ENCODE measurements around the gene MANF. TPM values are rescaled to one million over a fixed set of nuclear protein-coding genes. Genes with fewer than 3 reads are reported as not detected.

MANF gene
- total and polyA plus RNA-seq, 9 donors: 60.8 to 93.1 (median 71.2) TPM

DNA sequence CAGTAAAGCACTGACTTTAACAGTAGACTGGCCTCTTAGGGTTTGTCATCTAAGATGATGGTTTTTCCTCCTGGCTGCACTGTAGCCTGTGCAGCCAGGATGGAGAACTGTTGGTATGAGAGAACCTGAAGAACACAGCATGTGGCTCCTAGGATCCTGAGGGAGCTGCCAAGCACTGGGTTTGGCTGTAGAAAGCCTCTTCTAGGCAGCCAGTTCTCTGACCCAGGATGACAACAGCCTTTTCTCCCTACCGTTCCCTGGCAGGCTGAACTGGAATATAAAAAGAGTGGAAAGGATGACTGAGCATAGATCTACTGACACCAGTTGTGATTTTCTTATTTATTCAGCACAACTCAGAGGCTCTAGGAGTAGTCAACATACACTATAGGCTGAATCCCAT lies 34.3 kb upstream of the MANF start:
- WGBS (ENCODE audit: insufficient coverage): no CpG with 5 or more reads among the region's 1 CpG
- H3K4me1 ChIP-seq (ENCODE audit: control insufficient read depth, insufficient read depth, low read length): no peaks in the 10 kb centered on the region
- DNase-seq: no peak
- no peaks in the 10 kb centered on the region for H3K27me3 ChIP-seq (ENCODE audit: control insufficient read depth, insufficient read depth, low read length)
- H3K9me3 ChIP-seq (replicated peaks; ENCODE audit: control insufficient read depth, low read depth, low read length): no peaks in the 10 kb centered on the region
- no peak overlapping the region for H3K27ac ChIP-seq (ENCODE audit: low read length)
- H3K4me3 ChIP-seq (ENCODE audit: low read length): no peak overlapping the region
- H3K36me3 ChIP-seq (ENCODE audit: control insufficient read depth, insufficient read depth, low read length): no peaks in the 10 kb centered on the region

DNA sequence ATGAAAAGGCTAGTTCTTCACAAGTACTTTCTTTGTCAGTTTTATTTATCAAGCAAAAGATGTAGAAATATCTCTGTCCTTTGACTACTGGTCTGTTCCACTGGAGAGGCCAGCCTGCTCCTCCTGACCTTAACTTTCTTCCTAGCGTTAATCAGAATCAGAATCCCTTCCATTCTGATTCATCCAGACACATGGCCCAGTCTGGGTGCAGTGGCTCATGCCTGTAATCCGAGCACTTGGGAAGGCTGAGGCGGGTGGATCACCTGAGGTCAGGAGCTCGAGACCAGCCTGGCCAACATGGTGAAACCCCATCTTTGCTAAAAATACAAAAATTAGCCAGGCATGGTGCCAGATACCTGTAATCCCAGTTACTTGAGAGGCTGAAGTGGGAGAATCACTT lies 32.0 kb upstream of the MANF start:
- Histone ChIP-seq H3K4me1 (ENCODE audit: control insufficient read depth, insufficient read depth, low read length) (no peaks in the 10 kb centered on the region), H3K27me3 (ENCODE audit: control insufficient read depth, insufficient read depth, low read length) (no peaks in the 10 kb centered on the region), H3K36me3 (ENCODE audit: control insufficient read depth, insufficient read depth, low read length) (no peaks in the 10 kb centered on the region), H3K27ac (ENCODE audit: low read length) (no peak overlapping the region), H3K4me3 (ENCODE audit: low read length) (no peak overlapping the region), H3K9me3 (replicated peaks; ENCODE audit: control insufficient read depth, low read depth, low read length) (no peaks in the 10 kb centered on the region)
- DNase-seq: no peak
- 61% methylated on average over 3 of the region's 4 CpGs for WGBS (ENCODE audit: insufficient coverage)

DNA sequence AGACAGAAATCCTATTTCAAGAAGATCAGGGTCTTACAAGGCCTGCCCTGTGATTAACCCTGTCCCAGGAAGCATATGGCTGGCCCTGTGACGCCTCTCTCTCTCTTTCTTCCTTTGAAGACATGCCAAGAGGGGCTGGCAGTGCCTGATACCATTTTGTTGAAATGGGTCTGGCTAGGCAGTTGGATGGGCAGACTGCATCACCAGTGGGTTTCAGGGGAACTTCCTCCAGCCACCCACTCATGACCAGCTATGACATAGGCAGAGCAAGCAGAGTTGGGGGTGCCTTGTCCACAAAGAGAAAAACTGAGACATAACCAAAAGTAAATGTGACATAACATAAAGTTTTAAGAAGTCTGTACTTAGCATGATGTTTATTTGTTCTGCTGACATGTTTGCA lies 31.4 kb upstream of the MANF start:
- Histone ChIP-seq H3K4me1 (ENCODE audit: control insufficient read depth, insufficient read depth, low read length) (no peaks in the 10 kb centered on the region), H3K36me3 (ENCODE audit: control insufficient read depth, insufficient read depth, low read length) (no peaks in the 10 kb centered on the region), H3K9me3 (replicated peaks; ENCODE audit: control insufficient read depth, low read depth, low read length) (no peaks in the 10 kb centered on the region), H3K27me3 (ENCODE audit: control insufficient read depth, insufficient read depth, low read length) (no peaks in the 10 kb centered on the region), H3K4me3 (ENCODE audit: low read length) (no peak overlapping the region), H3K27ac (ENCODE audit: low read length) (no peak overlapping the region)
- WGBS (ENCODE audit: insufficient coverage): no CpG with 5 or more reads among the region's 1 CpG
- no peak for DNase-seq

DNA sequence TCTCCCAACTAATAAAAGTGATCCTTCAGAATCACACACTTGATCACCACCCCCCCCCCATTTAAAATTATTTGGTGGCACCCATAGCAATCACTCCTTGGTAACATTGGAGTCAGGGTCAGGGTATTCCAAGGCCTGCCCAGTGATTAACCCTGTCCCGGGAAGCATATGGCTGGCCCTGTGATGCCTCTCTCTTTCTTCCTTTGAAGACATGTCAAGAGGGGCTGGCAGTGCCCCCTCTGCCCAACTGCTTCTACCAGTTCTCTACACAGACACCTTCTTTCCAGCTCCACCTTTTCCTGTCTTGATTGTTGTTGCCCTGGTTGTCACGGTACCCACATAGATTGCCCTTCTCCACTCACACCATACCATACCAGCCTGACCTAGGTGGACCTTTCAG lies 30.9 kb upstream of the MANF start:
- Histone ChIP-seq H3K9me3 (replicated peaks; ENCODE audit: control insufficient read depth, low read depth, low read length) (no peaks in the 10 kb centered on the region), H3K27me3 (ENCODE audit: control insufficient read depth, insufficient read depth, low read length) (no peaks in the 10 kb centered on the region), H3K4me3 (ENCODE audit: low read length) (no peak overlapping the region), H3K4me1 (ENCODE audit: control insufficient read depth, insufficient read depth, low read length) (no peaks in the 10 kb centered on the region), H3K36me3 (ENCODE audit: control insufficient read depth, insufficient read depth, low read length) (no peaks in the 10 kb centered on the region), H3K27ac (ENCODE audit: low read length) (no peak overlapping the region)
- 90% methylated on average over 2 of the region's 2 CpGs for WGBS (ENCODE audit: insufficient coverage)
- DNase-seq: no peak

DNA sequence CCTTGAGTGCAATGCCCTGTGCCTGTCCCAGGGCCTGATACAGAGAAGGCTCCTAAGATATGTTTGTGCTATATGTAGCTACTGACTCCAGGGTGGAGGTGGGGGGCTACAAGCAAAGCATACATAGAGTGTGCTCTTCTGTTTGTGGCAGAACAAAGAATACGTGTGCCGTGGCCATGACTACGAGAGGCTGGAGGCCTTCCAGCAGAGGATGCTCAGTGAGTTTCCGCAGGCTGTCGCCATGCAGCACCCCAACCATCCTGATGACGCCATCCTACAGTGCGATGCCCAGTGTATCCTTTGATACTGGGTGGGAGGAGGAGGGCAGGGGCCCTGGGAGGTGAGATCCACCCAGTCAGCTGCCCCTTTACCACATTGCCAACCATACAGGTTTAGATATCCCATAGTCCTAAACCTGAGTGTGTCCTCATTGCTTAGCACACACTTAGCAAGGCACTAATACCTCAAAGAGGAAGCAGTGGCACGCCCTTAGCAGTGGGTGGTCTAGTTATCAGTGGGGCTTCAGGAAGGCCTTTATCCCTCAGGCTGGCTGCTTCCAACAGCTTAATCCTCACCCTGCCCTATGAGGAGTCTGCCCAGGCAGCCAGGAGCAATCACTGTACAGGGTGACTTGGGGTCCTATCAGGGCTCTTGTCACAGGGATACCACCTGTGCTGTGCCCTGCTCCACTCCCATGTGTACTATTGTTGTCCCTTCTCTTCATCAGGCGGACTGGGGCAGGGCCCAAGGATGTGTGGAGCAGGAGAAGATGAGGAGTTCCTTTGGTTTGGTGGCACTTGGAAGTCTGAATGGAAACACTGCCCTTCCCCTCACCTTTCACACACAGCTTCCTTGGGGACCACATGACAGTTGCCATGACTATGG lies 30.1 kb upstream of the MANF start:
- Histone ChIP-seq H3K4me1 (ENCODE audit: control insufficient read depth, insufficient read depth, low read length) (no peaks in the 10 kb centered on the region), H3K36me3 (ENCODE audit: control insufficient read depth, insufficient read depth, low read length) (no peaks in the 10 kb centered on the region), H3K27me3 (ENCODE audit: control insufficient read depth, insufficient read depth, low read length) (no peaks in the 10 kb centered on the region), H3K27ac (ENCODE audit: low read length) (no peak overlapping the region), H3K9me3 (replicated peaks; ENCODE audit: control insufficient read depth, low read depth, low read length) (no peaks in the 10 kb centered on the region), H3K4me3 (ENCODE audit: low read length) (no peak overlapping the region)
- 60% methylated on average over 2 of the region's 9 CpGs for WGBS (ENCODE audit: insufficient coverage)
- DNase-seq: no peak

DNA sequence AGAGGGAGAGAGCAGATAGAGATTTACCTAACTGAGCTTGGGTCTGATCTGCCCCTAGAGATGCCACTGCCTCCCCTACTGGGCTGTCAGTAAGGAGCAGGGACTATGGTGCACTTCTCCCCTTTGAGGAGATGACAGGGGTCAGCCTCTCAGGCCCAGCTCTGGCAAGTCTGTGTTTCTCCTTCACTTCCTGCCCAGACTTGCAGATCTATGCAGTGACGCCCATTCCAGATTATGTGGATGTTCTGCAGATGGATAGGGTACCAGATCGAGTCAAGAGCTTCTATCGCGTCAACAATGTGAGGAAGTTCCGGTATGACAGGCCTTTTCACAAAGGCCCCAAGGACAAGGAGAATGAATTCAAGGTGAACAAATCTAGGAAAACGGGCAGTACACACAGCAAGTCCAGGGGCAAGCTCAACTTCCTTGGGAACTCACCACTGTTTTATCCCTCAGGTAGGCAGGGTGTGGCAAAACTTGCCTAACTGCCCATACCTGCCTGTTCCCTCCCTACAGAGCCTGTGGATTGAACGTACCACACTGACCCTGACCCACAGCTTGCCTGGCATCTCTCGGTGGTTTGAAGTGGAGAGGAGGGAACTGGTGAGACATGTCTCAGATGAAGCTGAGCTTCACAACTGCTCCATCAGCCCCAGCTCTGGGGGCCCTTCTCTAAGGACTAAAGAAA lies 29.1 kb upstream of the MANF start:
- no peaks in the 10 kb centered on the region for H3K9me3 ChIP-seq (replicated peaks; ENCODE audit: control insufficient read depth, low read depth, low read length)
- H3K36me3 ChIP-seq (ENCODE audit: control insufficient read depth, insufficient read depth, low read length): no peaks in the 10 kb centered on the region
- WGBS (ENCODE audit: insufficient coverage): 78% methylated on average over 6 of the region's 8 CpGs
- no peak overlapping the region for H3K4me3 ChIP-seq (ENCODE audit: low read length)
- no peak for DNase-seq
- no peak overlapping the region for H3K27ac ChIP-seq (ENCODE audit: low read length)
- H3K27me3 ChIP-seq (ENCODE audit: control insufficient read depth, insufficient read depth, low read length): no peaks in the 10 kb centered on the region
- no peaks in the 10 kb centered on the region for H3K4me1 ChIP-seq (ENCODE audit: control insufficient read depth, insufficient read depth, low read length)

DNA sequence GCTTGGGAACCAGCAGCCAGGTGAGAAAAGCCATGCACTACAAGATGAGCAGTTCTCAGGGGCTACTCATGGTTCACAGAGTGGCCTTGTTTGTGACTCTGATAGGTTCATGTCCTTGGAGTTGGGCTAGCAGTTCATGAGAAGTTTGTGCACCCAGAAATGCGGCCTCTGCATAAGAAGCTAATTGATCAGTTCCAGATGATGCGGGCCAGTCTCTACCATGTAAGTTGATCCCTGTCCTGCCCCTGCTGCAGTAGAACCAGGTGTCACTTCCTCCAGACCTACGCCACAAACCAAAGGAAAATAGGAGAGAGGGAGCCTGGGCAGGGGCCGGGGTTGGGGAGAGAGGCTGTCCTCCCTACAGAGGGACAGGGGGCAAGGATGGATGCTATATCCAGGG lies 27.2 kb upstream of the MANF start:
- H3K9me3 ChIP-seq (replicated peaks; ENCODE audit: control insufficient read depth, low read depth, low read length): no peaks in the 10 kb centered on the region
- no CpG with 5 or more reads among the region's 4 CpGs for WGBS (ENCODE audit: insufficient coverage)
- H3K4me1 ChIP-seq (ENCODE audit: control insufficient read depth, insufficient read depth, low read length): no peaks in the 10 kb centered on the region
- no peak for DNase-seq
- H3K27me3 ChIP-seq (ENCODE audit: control insufficient read depth, insufficient read depth, low read length): no peaks in the 10 kb centered on the region
- H3K4me3 ChIP-seq (ENCODE audit: low read length): no peak overlapping the region
- H3K27ac ChIP-seq (ENCODE audit: low read length): no peak overlapping the region
- no peaks in the 10 kb centered on the region for H3K36me3 ChIP-seq (ENCODE audit: control insufficient read depth, insufficient read depth, low read length)

DNA sequence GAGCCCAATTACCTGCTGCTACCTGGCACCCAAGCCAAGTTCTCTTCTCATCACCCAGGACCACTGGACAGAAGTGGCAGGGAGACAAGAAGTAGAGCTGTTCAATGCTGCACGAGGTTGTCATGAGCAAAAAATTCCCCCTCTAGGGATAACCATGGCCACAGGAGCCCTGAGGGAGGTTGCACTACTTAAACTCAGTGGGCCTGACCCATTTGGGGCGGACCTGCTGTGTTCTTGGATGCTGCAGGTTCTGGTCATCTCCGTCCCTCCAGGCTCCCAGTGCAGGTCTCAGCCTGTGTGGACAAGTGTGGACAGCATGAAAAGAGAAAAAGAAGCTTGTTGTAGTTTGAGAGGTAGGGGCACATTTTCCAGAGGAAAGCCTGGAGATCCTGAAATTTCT lies 26.1 kb upstream of the MANF start:
- WGBS (ENCODE audit: insufficient coverage): 100% methylated on average over 1 of the region's 3 CpGs
- Histone ChIP-seq H3K36me3 (ENCODE audit: control insufficient read depth, insufficient read depth, low read length) (no peaks in the 10 kb centered on the region), H3K27me3 (ENCODE audit: control insufficient read depth, insufficient read depth, low read length) (no peaks in the 10 kb centered on the region), H3K4me3 (ENCODE audit: low read length) (no peak overlapping the region), H3K9me3 (replicated peaks; ENCODE audit: control insufficient read depth, low read depth, low read length) (no peaks in the 10 kb centered on the region), H3K4me1 (ENCODE audit: control insufficient read depth, insufficient read depth, low read length) (no peaks in the 10 kb centered on the region), H3K27ac (ENCODE audit: low read length) (no peak overlapping the region)
- no peak for DNase-seq

DNA sequence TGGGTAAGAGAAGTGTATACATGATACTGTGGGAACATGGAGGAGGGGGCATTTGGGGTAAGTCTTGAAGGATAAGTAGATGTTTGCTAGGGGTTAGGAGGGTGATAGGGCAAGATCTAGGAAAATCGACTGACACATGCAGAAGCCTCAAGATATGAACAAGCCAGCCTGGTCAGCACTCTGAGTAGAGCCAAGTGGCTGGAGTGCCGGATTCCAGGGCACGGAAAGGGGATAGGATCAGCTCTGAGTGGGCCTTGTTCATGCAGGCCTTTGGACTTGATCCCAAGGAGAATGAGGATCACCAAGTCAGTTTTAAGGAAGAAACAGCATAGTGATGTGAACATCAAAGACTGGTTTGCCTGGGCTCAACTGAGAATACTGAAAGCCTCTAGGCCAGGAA lies 24.3 kb upstream of the MANF start:
- Histone ChIP-seq H3K4me3 (ENCODE audit: low read length) (no peak overlapping the region), H3K36me3 (ENCODE audit: control insufficient read depth, insufficient read depth, low read length) (no peaks in the 10 kb centered on the region)

DNA sequence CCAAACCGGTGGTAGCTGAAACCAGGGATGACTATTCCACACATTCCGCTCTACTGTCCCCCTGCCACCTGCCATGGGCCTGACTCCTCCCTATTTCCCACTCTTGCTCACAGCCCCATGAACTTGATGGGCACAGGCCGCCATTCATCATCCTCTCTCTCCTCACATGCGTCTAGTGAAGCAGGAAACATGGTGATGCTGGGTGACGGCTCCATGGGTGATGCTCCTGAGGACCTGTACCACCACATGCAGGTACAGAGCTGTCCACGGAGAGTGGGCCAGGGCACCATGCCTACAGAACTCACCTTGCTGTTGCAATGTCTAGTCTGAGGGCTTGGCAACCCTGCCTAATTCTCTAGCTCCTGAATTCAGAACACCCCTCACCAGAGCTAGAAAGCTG lies 23.3 kb upstream of the MANF start:
- H3K27ac ChIP-seq (ENCODE audit: low read length): no peak overlapping the region
- H3K4me1 ChIP-seq (ENCODE audit: control insufficient read depth, insufficient read depth, low read length): no peaks in the 10 kb centered on the region
- no peaks in the 10 kb centered on the region for H3K36me3 ChIP-seq (ENCODE audit: control insufficient read depth, insufficient read depth, low read length)
- H3K4me3 ChIP-seq (ENCODE audit: low read length): no peak overlapping the region
- no peaks in the 10 kb centered on the region for H3K9me3 ChIP-seq (replicated peaks; ENCODE audit: control insufficient read depth, low read depth, low read length)
- WGBS (ENCODE audit: insufficient coverage): 90% methylated on average over 6 of the region's 6 CpGs
- DNase-seq: no peak
- H3K27me3 ChIP-seq (ENCODE audit: control insufficient read depth, insufficient read depth, low read length): no peaks in the 10 kb centered on the region

More for the DNA sequence above, 24.3 kb upstream of the MANF start:
- Histone ChIP-seq H3K9me3 (replicated peaks; ENCODE audit: control insufficient read depth, low read depth, low read length) (no peaks in the 10 kb centered on the region), H3K4me1 (ENCODE audit: control insufficient read depth, insufficient read depth, low read length) (no peaks in the 10 kb centered on the region), H3K27ac (ENCODE audit: low read length) (no peak overlapping the region), H3K27me3 (ENCODE audit: control insufficient read depth, insufficient read depth, low read length) (no peaks in the 10 kb centered on the region)
- no peak for DNase-seq
- WGBS (ENCODE audit: insufficient coverage): 87% methylated on average over 3 of the region's 3 CpGs
